Neuronal stem cell (in vitro differentiated cells): ENCODE data around the gene RTL1.

Source experiments
- DNase-seq: peaks from one replicate; pipeline ENCODE4 v3.0.0-alpha.2; 2013; ENCODE audit warnings: low spot score
- H2AFZ ChIP-seq: one replicate; pipeline ENCODE4 v1.6.1; 2013; ENCODE audit warnings: mild to moderate bottlenecking, low read length, inconsistent platforms
- H2AK5ac ChIP-seq: 2 replicates; pipeline ENCODE4 v1.6.1; 2013; ENCODE audit warnings: low read depth, mild to moderate bottlenecking, inconsistent platforms, low read length, moderate library complexity, mixed read lengths
- H2BK120ac ChIP-seq: 2 replicates; pipeline ENCODE4 v1.6.1; 2013; ENCODE audit warnings: low read depth, mild to moderate bottlenecking, inconsistent platforms, low read length, moderate library complexity, mixed read lengths
- H2BK12ac ChIP-seq: one replicate; pipeline ENCODE4 v1.6.1; 2013; ENCODE audit warnings: low read length, inconsistent platforms
- H2BK15ac ChIP-seq: 2 replicates; pipeline ENCODE4 v1.6.1; 2013; ENCODE audit warnings: mild to moderate bottlenecking, low read length, inconsistent platforms, mixed read lengths
- H2BK5ac ChIP-seq: one replicate; pipeline ENCODE4 v1.6.1; 2013; ENCODE audit warnings: inconsistent platforms, mild to moderate bottlenecking, low read length, moderate library complexity
- H3K14ac ChIP-seq: one replicate; pipeline ENCODE4 v1.6.1; 2013; ENCODE audit warnings: low read length, inconsistent platforms
- H3K18ac ChIP-seq: 2 replicates; pipeline ENCODE4 v1.6.1; 2013; ENCODE audit warnings: low read length, inconsistent platforms
- H3K23ac ChIP-seq: 2 replicates; pipeline ENCODE4 v1.6.1; 2013; ENCODE audit warnings: low read depth, mild to moderate bottlenecking, mixed read lengths, low read length, inconsistent platforms; ENCODE audit not compliant: poor library complexity
- H3K27ac ChIP-seq: replicated peaks from 3 replicates; pipeline ENCODE4 v1.5.1; 2013; ENCODE audit warnings: low read length, inconsistent platforms
- H3K27me3 ChIP-seq, 3 experiments: 2 replicates each; pipeline ENCODE4 v1.6.1; 2013; ENCODE audit warnings: low read length in 3 of 3, mild to moderate bottlenecking in 2 of 3, inconsistent platforms in 1 of 3, low read depth in 1 of 3, mixed read lengths in 1 of 3, moderate library complexity in 1 of 3; ENCODE audit not compliant: control insufficient read depth in 3 of 3, insufficient read depth in 3 of 3
- H3K36me3 ChIP-seq, 2 donors: replicated peaks in 1 of 2; 2 replicates each; pipeline ENCODE4 v1.6.1; 2013; ENCODE audit warnings: low read length in 2 of 2; ENCODE audit not compliant: control insufficient read depth in 2 of 2, insufficient read depth in 2 of 2
- H3K4ac ChIP-seq: 2 replicates; pipeline ENCODE4 v1.6.1; 2013; ENCODE audit warnings: inconsistent platforms, mild to moderate bottlenecking, low read length, moderate library complexity
- H3K4me1 ChIP-seq, 2 donors: 1 replicate in 1 of 2; 2 replicates in 1 of 2; pipeline ENCODE4 v1.6.1; 2013; ENCODE audit warnings: low read length in 2 of 2, low read depth in 1 of 2; ENCODE audit not compliant: control insufficient read depth in 2 of 2, insufficient read depth in 1 of 2
- H3K4me2 ChIP-seq: one replicate; pipeline ENCODE4 v1.6.1; 2013; ENCODE audit warnings: mild to moderate bottlenecking, low read length, inconsistent platforms; ENCODE audit not compliant: insufficient read depth, poor library complexity, severe bottlenecking
- H3K4me3 ChIP-seq, 2 donors: 2 replicates each; pipeline ENCODE4 v1.5.1; 2013; ENCODE audit warnings: low read length in 2 of 2, mild to moderate bottlenecking in 2 of 2, inconsistent platforms in 1 of 2, moderate library complexity in 1 of 2
- H3K79me1 ChIP-seq: one replicate; pipeline ENCODE4 v1.6.1; 2013; ENCODE audit warnings: low read depth, mild to moderate bottlenecking, inconsistent platforms, low read length, moderate library complexity
- H3K9ac ChIP-seq: one replicate; pipeline ENCODE4 v1.6.1; 2013; ENCODE audit warnings: mild to moderate bottlenecking, low read depth, low read length, inconsistent platforms; ENCODE audit not compliant: poor library complexity
- H3K9me3 ChIP-seq, 2 donors: replicated peaks in 1 of 2; 2 replicates each; pipeline versions ENCODE3 to v1.6.1; 2013; ENCODE audit warnings: low read length in 2 of 2, mild to moderate bottlenecking in 2 of 2, inconsistent platforms in 1 of 2, low read depth in 1 of 2, mixed read lengths in 1 of 2, moderate library complexity in 1 of 2; ENCODE audit not compliant: control insufficient read depth in 2 of 2, insufficient read depth in 1 of 2
- H4K8ac ChIP-seq: one replicate; pipeline ENCODE4 v1.6.1; 2013; ENCODE audit warnings: low read depth, mild to moderate bottlenecking, inconsistent platforms, low read length, moderate library complexity
- H4K91ac ChIP-seq: one replicate; pipeline ENCODE4 v1.6.1; 2013; ENCODE audit warnings: low read length, low read depth, mild to moderate bottlenecking, inconsistent platforms; ENCODE audit not compliant: poor library complexity
- WGBS, 2 donors: extraction: QIAGEN DNeasy Blood & Tissue Kit; methylation state at CpG; one replicate each; pipeline ENCODE4 v1.1.7; 2013; ENCODE audit warnings: missing lambda C conversion rate in 2 of 2, mixed read lengths in 1 of 2; ENCODE audit not compliant: insufficient read length in 2 of 2, insufficient replicate concordance in 1 of 2; ENCODE audit errors: extremely low coverage in 2 of 2; 5-methylcytosine and 5-hydroxymethylcytosine counted together

RTL1 gene

DNA sequence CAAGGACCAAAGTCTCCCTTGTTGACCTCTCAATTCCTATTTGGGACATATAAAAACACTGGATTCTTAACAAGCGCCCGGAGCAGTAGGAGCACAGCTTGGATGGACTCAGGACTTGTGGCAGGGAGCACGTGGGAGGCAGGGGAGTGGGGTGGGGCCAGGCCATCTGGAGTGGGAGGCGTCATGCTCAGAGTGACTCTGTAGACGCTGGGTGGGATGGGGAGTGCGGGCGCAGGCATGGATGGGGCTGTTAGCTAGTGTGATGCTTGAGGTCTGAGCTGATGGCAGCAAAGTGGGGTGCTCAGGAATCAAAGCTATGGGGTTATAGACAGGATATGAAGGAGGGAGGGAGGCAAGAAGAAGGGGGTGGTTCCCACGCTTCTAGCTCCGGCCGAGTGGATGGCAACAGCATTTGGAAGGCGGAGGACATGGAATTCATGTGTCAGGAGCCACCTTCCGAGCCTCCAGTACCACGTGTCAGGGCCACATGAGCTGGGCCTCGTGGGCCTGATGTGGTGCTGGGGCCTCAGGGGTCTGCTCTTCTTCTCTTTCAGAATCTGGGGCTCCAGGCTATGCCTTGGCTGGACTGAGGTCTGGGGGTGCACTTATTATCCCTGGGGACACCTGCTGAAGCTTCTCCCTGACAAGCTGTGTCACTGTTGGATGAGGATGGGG, 51.4 kb downstream of the RTL1 start:
- no peaks in the 10 kb centered on the region for H3K9me3 ChIP-seq
- no peak overlapping the region for H4K91ac ChIP-seq
- no peak overlapping the region for H3K23ac ChIP-seq
- H2BK15ac ChIP-seq: peak overlapping the region; percentile 42
- no peaks in the 10 kb centered on the region for H3K79me1 ChIP-seq
- H3K14ac ChIP-seq: no peak overlapping the region
- H3K18ac ChIP-seq: peak overlapping the region; percentile 85
- no peak overlapping the region for H3K9ac ChIP-seq
- H3K4me1 ChIP-seq: peaks cover 0 to 3% of the 10 kb centered on the region in 2 donors
- peak overlapping the region; percentile 18 for H2BK12ac ChIP-seq
- H2BK120ac ChIP-seq: peak overlapping the region; percentile 58
- no peak overlapping the region for H3K4me3 ChIP-seq
- peak overlapping the region; percentile 43 for H3K4ac ChIP-seq
- no peaks in the 10 kb centered on the region for H3K36me3 ChIP-seq
- no peak overlapping the region for H3K27ac ChIP-seq
- H2BK5ac ChIP-seq: peak overlapping the region; percentile 57
- H3K4me2 ChIP-seq: no peak overlapping the region
- WGBS, 2 donors: no CpG with 5 or more reads among the region's 14 CpGs
- H2AFZ ChIP-seq: no peak overlapping the region
- H3K27me3 ChIP-seq: peaks cover 0 to 16% (median 0%) of the 10 kb centered on the region in 3 experiments
- DNase-seq: no peak
- H2AK5ac ChIP-seq: peak overlapping the region; percentile 17
- no peak overlapping the region for H4K8ac ChIP-seq

- WGBS, 2 donors: no CpG with 5 or more reads among the region's 13 CpGs
Observed at GRCh38 chr14:100851586-100851916, 52.0 kb downstream of the RTL1 start.

GRCh38 chr14:100850841-100851585, 52.5 kb downstream of the RTL1 start:
- H2AK5ac ChIP-seq: peak overlapping the region; percentile 17
- H2BK5ac ChIP-seq: peak overlapping the region; percentile 57
- H2BK15ac ChIP-seq: peak overlapping the region; percentile 42
- H3K18ac ChIP-seq: peak overlapping the region; percentile 91
- no peaks in the 10 kb centered on the region for H3K79me1 ChIP-seq
- peaks cover 0 to 14% (median 0%) of the 10 kb centered on the region in 3 experiments for H3K27me3 ChIP-seq
- peak overlapping the region; percentile 88 for H2BK12ac ChIP-seq
- WGBS, 2 donors: no CpG with 5 or more reads among the region's 8 CpGs
- DNase-seq: no peak
- H3K27ac ChIP-seq: no peak overlapping the region
- no peak overlapping the region for H3K4me2 ChIP-seq
- H3K23ac ChIP-seq: no peak overlapping the region
- H2BK120ac ChIP-seq: peak overlapping the region; percentile 39
- peak overlapping the region; percentile 28 for H3K14ac ChIP-seq
- H3K9me3 ChIP-seq: no peaks in the 10 kb centered on the region
- no peak overlapping the region for H2AFZ ChIP-seq
- no peaks in the 10 kb centered on the region for H3K36me3 ChIP-seq
- H3K4ac ChIP-seq: no peak overlapping the region
- H4K8ac ChIP-seq: no peak overlapping the region
- no peak overlapping the region for H4K91ac ChIP-seq
- H3K4me3 ChIP-seq: no peak overlapping the region
- peaks cover 0 to 2% of the 10 kb centered on the region in 2 donors for H3K4me1 ChIP-seq
- H3K9ac ChIP-seq: no peak overlapping the region

More at GRCh38 chr14:100851586-100851916, 52.0 kb downstream of the RTL1 start:
- peak overlapping the region; percentile 17 for H2AK5ac ChIP-seq
- H2AFZ ChIP-seq: no peak overlapping the region
- H3K9me3 ChIP-seq: no peaks in the 10 kb centered on the region
- H3K4me2 ChIP-seq: no peak overlapping the region
- peaks cover 0 to 16% (median 0%) of the 10 kb centered on the region in 3 experiments for H3K27me3 ChIP-seq
- H3K9ac ChIP-seq: no peak overlapping the region
- H3K27ac ChIP-seq: no peak overlapping the region
- H3K23ac ChIP-seq: no peak overlapping the region
- no peak overlapping the region for H4K8ac ChIP-seq
- DNase-seq: no peak
- H3K4ac ChIP-seq: peak overlapping the region; percentile 24
- no peak overlapping the region for H2BK120ac ChIP-seq
- peak overlapping the region; percentile 42 for H2BK15ac ChIP-seq
- H4K91ac ChIP-seq: no peak overlapping the region
- peak overlapping the region; percentile 91 for H3K18ac ChIP-seq
- H3K36me3 ChIP-seq: no peaks in the 10 kb centered on the region
- H2BK12ac ChIP-seq: peak overlapping the region; percentile 88
- peaks cover 0 to 2% of the 10 kb centered on the region in 2 donors for H3K4me1 ChIP-seq
- H3K79me1 ChIP-seq: no peaks in the 10 kb centered on the region
- peak overlapping the region; percentile 57 for H2BK5ac ChIP-seq
- H3K14ac ChIP-seq: peak overlapping the region; percentile 28
- H3K4me3 ChIP-seq: no peak overlapping the region

GRCh38 chr14:100849115-100849781, 54.3 kb downstream of the RTL1 start:
- H3K14ac ChIP-seq: no peak overlapping the region
- H2AK5ac ChIP-seq: no peak overlapping the region
- peaks cover 0 to 3% of the 10 kb centered on the region in 2 donors for H3K4me1 ChIP-seq
- no CpG with 5 or more reads among the region's 8 CpGs for WGBS, 2 donors
- no peak for DNase-seq
- no peak overlapping the region for H3K23ac ChIP-seq
- H3K27me3 ChIP-seq: peaks cover 0 to 4% (median 0%) of the 10 kb centered on the region in 3 experiments
- no peak overlapping the region for H2BK15ac ChIP-seq
- H2BK12ac ChIP-seq: no peak overlapping the region
- no peak overlapping the region for H3K4ac ChIP-seq
- H2AFZ ChIP-seq: no peak overlapping the region
- H4K8ac ChIP-seq: no peak overlapping the region
- no peak overlapping the region for H3K9ac ChIP-seq
- no peak overlapping the region for H3K4me3 ChIP-seq
- no peak overlapping the region for H3K27ac ChIP-seq
- no peak overlapping the region for H2BK120ac ChIP-seq
- no peaks in the 10 kb centered on the region for H3K79me1 ChIP-seq
- no peak overlapping the region for H3K4me2 ChIP-seq
- H3K18ac ChIP-seq: no peak overlapping the region
- H2BK5ac ChIP-seq: no peak overlapping the region
- no peak overlapping the region for H4K91ac ChIP-seq
- H3K9me3 ChIP-seq: no peaks in the 10 kb centered on the region
- H3K36me3 ChIP-seq: no peaks in the 10 kb centered on the region
